Upper lobe of left lung (tissue), 6 donors: ENCODE results near the gene TBC1D16. TPM values are rescaled to one million over a fixed set of nuclear protein-coding genes. Genes with fewer than 3 reads are reported as not detected.
A peak's percentile ranks its signal among the peaks of the same experiment; 100 is the strongest.

Source experiments
- ATAC-seq, 2 donors: fragments of 200-7000 bp; cut with Tn5 transposase; one replicate each; pipeline ENCODE4 v1.9.1; 2022; ENCODE audit warnings: mild to moderate bottlenecking in 2 of 2, moderate library complexity in 2 of 2; ENCODE audit not compliant: low FRiP score in 2 of 2
- DNase-seq, 2 donors: peaks; one replicate each; pipeline ENCODE4 v3.0.0-alpha.2; 2019 to 2020
- H3K27ac ChIP-seq, 4 donors: fragments of 200-600 bp; sonication (generic); one replicate each; pipeline ENCODE4 v1.5.1; 2016 to 2019
- H3K27me3 ChIP-seq, 4 donors: fragments of 200-600 bp; sonication (generic); one replicate each; pipeline ENCODE4 v1.5.1; 2017 to 2019
- H3K36me3 ChIP-seq, 4 donors: fragments of 200-600 bp; sonication (generic); one replicate each; pipeline ENCODE4 v1.5.1; 2016 to 2019
- H3K4me1 ChIP-seq, 4 donors: fragments of 200-600 bp; sonication (generic); one replicate each; pipeline ENCODE4 v1.5.1; 2018 to 2019
- H3K4me3 ChIP-seq, 4 donors: fragments of 200-600 bp; sonication (generic); one replicate each; pipeline ENCODE4 v1.5.1; 2017 to 2019; ENCODE audit warnings: mild to moderate bottlenecking in 2 of 4, moderate library complexity in 1 of 4
- H3K9me3 ChIP-seq, 4 donors: fragments of 200-600 bp; sonication (generic); one replicate each; pipeline ENCODE4 v1.5.1; 2018 to 2019
- CTCF ChIP-seq, 6 experiments: fragments of 450-650 bp in 4 of 6; fragments of 200-600 bp in 2 of 6; sonication (generic) in 2 of 6; IDR thresholded peaks; one replicate each; pipeline ENCODE4 v1.5.1; 2016 to 2019; ENCODE audit warnings: antibody characterized with exemption in 6 of 6
- EP300 ChIP-seq, 4 donors: sonication (generic); formaldehyde crosslinking; IDR thresholded peaks; one replicate each; pipeline ENCODE4 v1.5.1; 2017; ENCODE audit warnings: antibody characterized with exemption in 4 of 4, control low read depth in 2 of 4
- POLR2A ChIP-seq, 4 donors: fragments of 450-650 bp; IDR thresholded peaks; one replicate each; pipeline ENCODE4 v1.5.1; 2016 to 2017; ENCODE audit warnings: antibody characterized with exemption in 4 of 4, mild to moderate bottlenecking in 2 of 4
- POLR2AphosphoS5 ChIP-seq, 2 donors: sonication (generic); formaldehyde crosslinking; IDR thresholded peaks; one replicate each; pipeline ENCODE4 v1.5.1; 2017; ENCODE audit warnings: antibody characterized with exemption in 2 of 2
- whole genome bisulfite sequencing, 2 donors: methylation state at CpG; one replicate each; pipeline ENCODE4 v1.1.5; 2017 to 2018; 5-methylcytosine and 5-hydroxymethylcytosine counted together
- total RNA-seq, 6 donors: library from RNA; depleted of rRNA in 4 of 6; stranded (reverse); fragments of >200 nt in 4 of 6; gene quantifications; one replicate each; pipeline versions ENCODE4 v1.1.0 to v1.2.1, GENCODE V29; 2016 to 2021
- donor health status: DM: no; HTN: no; CAD: no; lungs with moderate emphysema.
- donor health status: DM: no; HTN: yes; CAD: no; lungs with severe emphysema.

TBC1D16 gene
- total RNA-seq, 6 donors from 2014 or later = 15.6 to 60.8 (median 24.1) TPM

- DNase-seq (peak in 1 of 2 donors; percentile 87), ATAC-seq (peak; percentile 25 to 41)
Observed at GRCh38 chr17:80036715-80037477, 1.2 kb upstream of the TBC1D16 start.

GRCh38 chr17:80035937-80036714 lies 454 bp upstream of the TBC1D16 start, which contains the start of gene CCDC40:
CCDC40 (plus strand) TSS chr17:80036642; CDS start chr17:80036663, 21 bp downstream.
- H3K27ac ChIP-seq = peak within 1 kb of the TSS; percentile 84 to 95 (median 91)
- ATAC-seq = peak; percentile 95 to 97
- peak within 1 kb of the TSS; percentile 72 to 94 (median 88) for H3K4me3 ChIP-seq
- peaks cover 8 to 26% (median 14%) of the 10 kb centered on the region in 4 donors for H3K4me1 ChIP-seq
- peaks cover 0 to 5% (median 0%) of the 10 kb centered on the region in 4 donors for H3K36me3 ChIP-seq
- TF ChIP-seq EP300 (IDR thresholded peaks at IDR 0.05) = peak in 1 of 4 donors; percentile 28
- no peak for TF ChIP-seq CTCF (IDR thresholded peaks at IDR 0.05)
- TF ChIP-seq POLR2AphosphoS5 (IDR thresholded peaks at IDR 0.05) = peak; percentile 49 to 67
- peak in 2 of 4 donors; percentile 40 to 57 for TF ChIP-seq POLR2A (IDR thresholded peaks at IDR 0.05)
- WGBS, 2 donors = 0 to 5% methylated on average over 4 to 31 of the region's 89 CpGs
- H3K27me3 ChIP-seq = no peaks in the 10 kb centered on the region
- no peaks in the 10 kb centered on the region for H3K9me3 ChIP-seq
- DNase-seq = peak; percentile 85 to 97

More at GRCh38 chr17:80036715-80037477, 1.2 kb upstream of the TBC1D16 start:
- Histone ChIP-seq H3K27ac (peak overlapping the region; percentile 80 to 95 (median 91)), H3K4me3 (peak overlapping the region; percentile 72 to 94 (median 88)), H3K4me1 (peaks cover 8 to 24% (median 9%) of the 10 kb centered on the region in 4 donors), H3K27me3 (no peaks in the 10 kb centered on the region), H3K9me3 (no peaks in the 10 kb centered on the region), H3K36me3 (peaks cover 0 to 5% (median 0%) of the 10 kb centered on the region in 4 donors)
- no peak for TF ChIP-seq CTCF (IDR thresholded peaks at IDR 0.05)
- no peak for TF ChIP-seq POLR2A (IDR thresholded peaks at IDR 0.05)
- TF ChIP-seq POLR2AphosphoS5 (IDR thresholded peaks at IDR 0.05) = no peak
- no peak for TF ChIP-seq EP300 (IDR thresholded peaks at IDR 0.05)
- 1 to 2% methylated on average over 41 to 51 of the region's 52 CpGs for WGBS, 2 donors

GRCh38 chr17:80034791-80035686 lies 633 bp downstream of the TBC1D16 start:
- DNase-seq (peak in 1 of 2 donors; percentile 32), ATAC-seq (no peak)
- Histone ChIP-seq H3K27me3 (no peaks in the 10 kb centered on the region), H3K36me3 (peaks cover 0 to 2% (median 0%) of the 10 kb centered on the region in 4 donors), H3K9me3 (no peaks in the 10 kb centered on the region), H3K4me1 (peaks cover 14 to 37% (median 23%) of the 10 kb centered on the region in 4 donors), H3K27ac (peak overlapping the region; percentile 64 to 84 (median 82)), H3K4me3 (peak overlapping the region; percentile 58 to 94 (median 78))
- TF ChIP-seq POLR2A (IDR thresholded peaks at IDR 0.05) (peak in 1 of 4 donors; percentile 21), CTCF (IDR thresholded peaks at IDR 0.05) (no peak)
- 2 to 4% methylated on average over 29 to 31 of the region's 55 CpGs for WGBS, 2 donors

- Histone ChIP-seq H3K4me3 (no peak overlapping the region), H3K4me1 (peaks cover 21 to 49% (median 35%) of the 10 kb centered on the region in 4 donors), H3K9me3 (no peaks in the 10 kb centered on the region), H3K27me3 (no peaks in the 10 kb centered on the region), H3K27ac (no peak overlapping the region), H3K36me3 (no peaks in the 10 kb centered on the region)
- no peak for ATAC-seq
- TF ChIP-seq EP300 (IDR thresholded peaks at IDR 0.05) (no peak), CTCF (IDR thresholded peaks at IDR 0.05) (no peak), POLR2A (IDR thresholded peaks at IDR 0.05) (no peak), POLR2AphosphoS5 (IDR thresholded peaks at IDR 0.05) (no peak)
- DNase-seq = no peak
- WGBS, 2 donors = 96 to 98% methylated on average over 4 of the region's 4 CpGs
Observed at GRCh38 chr17:80033840-80034239, 1.8 kb downstream of the TBC1D16 start.
